Vagina (tissue), 2 donors: ENCODE data around the gene IQSEC1. TPM values are rescaled to one million over a fixed set of nuclear protein-coding genes. Genes with fewer than 3 reads are reported as not detected.

Experiments
- DNase-seq, 2 donors: peaks; one replicate each; pipeline ENCODE4 v3.0.0-alpha.2; 2017; ENCODE audit errors: extremely low spot score in 2 of 2
- H3K27ac ChIP-seq: fragments of 200-600 bp; sonication (generic); one replicate; pipeline ENCODE4 v1.5.1; 2019
- H3K27me3 ChIP-seq: fragments of 200-600 bp; sonication (generic); one replicate; pipeline ENCODE4 v1.5.1; 2019
- H3K36me3 ChIP-seq, 2 donors: fragments of 200-600 bp; sonication (generic); one replicate each; pipeline ENCODE4 v1.5.1; 2017 to 2019
- H3K4me1 ChIP-seq: fragments of 200-600 bp; sonication (generic); one replicate; pipeline ENCODE4 v1.5.1; 2019
- H3K4me3 ChIP-seq, 2 donors: fragments of 200-600 bp; sonication (generic); 1 replicate in 1 of 2; 2 replicates in 1 of 2; pipeline ENCODE4 v1.5.1; 2016 to 2019
- H3K9me3 ChIP-seq: fragments of 200-600 bp; sonication (generic); one replicate; pipeline ENCODE4 v1.5.1; 2019
- CTCF ChIP-seq, 3 experiments: fragments of 450-650 bp in 2 of 3; fragments of 200-600 bp in 1 of 3; sonication (generic) in 1 of 3; IDR thresholded peaks; one replicate each; pipeline ENCODE4 v1.5.1; 2017 to 2019; ENCODE audit warnings: antibody characterized with exemption in 3 of 3, mild to moderate bottlenecking in 2 of 3, moderate library complexity in 2 of 3
- POLR2A ChIP-seq, 2 donors: fragments of 450-650 bp; IDR thresholded peaks; one replicate each; pipeline ENCODE4 v1.6.1; 2017; ENCODE audit warnings: antibody characterized with exemption in 2 of 2, mild to moderate bottlenecking in 2 of 2, moderate library complexity in 2 of 2
- POLR2AphosphoS5 ChIP-seq, 2 donors: sonication (generic); formaldehyde crosslinking; IDR thresholded peaks; one replicate each; pipeline ENCODE4 v1.9.0; 2017; ENCODE audit warnings: antibody characterized with exemption in 2 of 2, mild to moderate bottlenecking in 2 of 2, low read depth in 1 of 2; ENCODE audit not compliant: insufficient read depth in 1 of 2
- intact Hi-C: fragments of 100-400 bp; cut with DNase I; formaldehyde crosslinking; loops from one replicate; pipeline ENCODE4 v1.15.1; 2023
- total RNA-seq: library from RNA; depleted of rRNA; stranded (reverse); fragments of >200 nt; gene quantifications from one replicate; pipeline ENCODE4 v1.2.3, GENCODE V29; 2016

IQSEC1 gene
- total RNA-seq, 1 donor from 2014 or later, result 34.9 TPM

GRCh38 chr3:13082677-13083076 is 9.4 kb upstream of the IQSEC1 start:
- no peaks in the 10 kb centered on the region for H3K9me3 ChIP-seq
- H3K27ac ChIP-seq, result no peak overlapping the region
- no peaks in the 10 kb centered on the region for H3K36me3 ChIP-seq
- intact Hi-C loops, result loop anchor here (5.0 kb wide), 1 partner anchor 565 kb away; no protein-coding TSS in a partner anchor
- no peak for TF ChIP-seq CTCF (IDR thresholded peaks at IDR 0.05)
- TF ChIP-seq POLR2A (IDR thresholded peaks at IDR 0.05), result no peak
- no peak for TF ChIP-seq POLR2AphosphoS5 (IDR thresholded peaks at IDR 0.05; ENCODE audit: insufficient read depth in 1 of 2, low read depth in 1 of 2)
- no peak overlapping the region for H3K4me3 ChIP-seq
- no peaks in the 10 kb centered on the region for H3K4me1 ChIP-seq
- no peak for DNase-seq
- H3K27me3 ChIP-seq, result no peaks in the 10 kb centered on the region

- TF ChIP-seq POLR2A (IDR thresholded peaks at IDR 0.05) (no peak), POLR2AphosphoS5 (IDR thresholded peaks at IDR 0.05; ENCODE audit: insufficient read depth in 1 of 2, low read depth in 1 of 2) (no peak), CTCF (IDR thresholded peaks at IDR 0.05) (no peak)
- Histone ChIP-seq H3K36me3 (no peaks in the 10 kb centered on the region), H3K27me3 (no peaks in the 10 kb centered on the region), H3K4me1 (no peaks in the 10 kb centered on the region), H3K4me3 (no peak overlapping the region), H3K27ac (no peak overlapping the region), H3K9me3 (no peaks in the 10 kb centered on the region)
- no peak for DNase-seq
- intact Hi-C loops, result loop anchor here (5.0 kb wide), 1 partner anchor 566 kb away; no protein-coding TSS in a partner anchor
Measured at GRCh38 chr3:13081603-13082360, 8.6 kb upstream of the IQSEC1 start.

GRCh38 chr3:13080591-13080990 is 7.4 kb upstream of the IQSEC1 start:
- H3K27ac ChIP-seq, result peak overlapping the region; percentile 1
- no peaks in the 10 kb centered on the region for H3K36me3 ChIP-seq
- no peaks in the 10 kb centered on the region for H3K4me1 ChIP-seq
- H3K9me3 ChIP-seq, result no peaks in the 10 kb centered on the region
- no peaks in the 10 kb centered on the region for H3K27me3 ChIP-seq
- DNase-seq, result no peak
- TF ChIP-seq POLR2A (IDR thresholded peaks at IDR 0.05) (no peak), POLR2AphosphoS5 (IDR thresholded peaks at IDR 0.05; ENCODE audit: insufficient read depth in 1 of 2, low read depth in 1 of 2) (no peak), CTCF (IDR thresholded peaks at IDR 0.05) (no peak)
- H3K4me3 ChIP-seq, result no peak overlapping the region
- intact Hi-C loops, result loop anchor here (5.0 kb wide), 1 partner anchor 567 kb away; no protein-coding TSS in a partner anchor

- TF ChIP-seq POLR2A (IDR thresholded peaks at IDR 0.05) (no peak), CTCF (IDR thresholded peaks at IDR 0.05) (no peak), POLR2AphosphoS5 (IDR thresholded peaks at IDR 0.05; ENCODE audit: insufficient read depth in 1 of 2, low read depth in 1 of 2) (no peak)
- intact Hi-C loops, result loop anchor here (5.0 kb wide), 1 partner anchor 567 kb away; no protein-coding TSS in a partner anchor
- no peaks in the 10 kb centered on the region for H3K4me1 ChIP-seq
Measured at GRCh38 chr3:13080026-13080425, 6.8 kb upstream of the IQSEC1 start.

GRCh38 chr3:13079510-13079909 is 6.3 kb upstream of the IQSEC1 start:
- intact Hi-C loops, result no loop called here
- no peak for DNase-seq

More at GRCh38 chr3:13080026-13080425, 6.8 kb upstream of the IQSEC1 start:
- Histone ChIP-seq H3K36me3 (no peaks in the 10 kb centered on the region), H3K4me3 (no peak overlapping the region), H3K27ac (no peak overlapping the region), H3K27me3 (no peaks in the 10 kb centered on the region), H3K9me3 (no peaks in the 10 kb centered on the region)
- no peak for DNase-seq

More at GRCh38 chr3:13079510-13079909, 6.3 kb upstream of the IQSEC1 start:
- H3K9me3 ChIP-seq, result no peaks in the 10 kb centered on the region
- H3K36me3 ChIP-seq, result no peaks in the 10 kb centered on the region
- no peaks in the 10 kb centered on the region for H3K4me1 ChIP-seq
- no peaks in the 10 kb centered on the region for H3K27me3 ChIP-seq
- H3K4me3 ChIP-seq, result no peak overlapping the region
- TF ChIP-seq POLR2A (IDR thresholded peaks at IDR 0.05), result no peak
- no peak for TF ChIP-seq CTCF (IDR thresholded peaks at IDR 0.05)
- no peak for TF ChIP-seq POLR2AphosphoS5 (IDR thresholded peaks at IDR 0.05; ENCODE audit: insufficient read depth in 1 of 2, low read depth in 1 of 2)
- no peak overlapping the region for H3K27ac ChIP-seq
